Panc1 (cell line): ENCODE measurements around the gene MEIS2.

Experiments used
- SIN3A ChIP-seq: IDR thresholded peaks from 2 replicates; pipeline ENCODE4 v1.6.1; 2012; ENCODE audit warnings: low read depth, mild to moderate bottlenecking, low read length, moderate library complexity, borderline replicate concordance; ENCODE audit not compliant: insufficient read depth
- TCF7L2 ChIP-seq: IDR thresholded peaks from 2 replicates; pipeline ENCODE4 v1.6.1; 2011; ENCODE audit warnings: mild to moderate bottlenecking, low read depth, low read length, inconsistent platforms
- TF ChIP-seq, protein P1 (sequence below), 2 experiments: IDR thresholded peaks; 2 replicates each; pipeline ENCODE4 v1.6.1; 2011 to 2012; ENCODE audit warnings: low read depth in 2 of 2, control low read depth in 1 of 2, low read length in 1 of 2, mild to moderate bottlenecking in 1 of 2, moderate library complexity in 1 of 2; ENCODE audit not compliant: insufficient read depth in 1 of 2
- TF ChIP-seq, protein P2 (sequence below): fragments of 450-650 bp; IDR thresholded peaks from 2 replicates; pipeline ENCODE4 v1.5.1; 2017; ENCODE audit warnings: mild to moderate bottlenecking

DNA sequence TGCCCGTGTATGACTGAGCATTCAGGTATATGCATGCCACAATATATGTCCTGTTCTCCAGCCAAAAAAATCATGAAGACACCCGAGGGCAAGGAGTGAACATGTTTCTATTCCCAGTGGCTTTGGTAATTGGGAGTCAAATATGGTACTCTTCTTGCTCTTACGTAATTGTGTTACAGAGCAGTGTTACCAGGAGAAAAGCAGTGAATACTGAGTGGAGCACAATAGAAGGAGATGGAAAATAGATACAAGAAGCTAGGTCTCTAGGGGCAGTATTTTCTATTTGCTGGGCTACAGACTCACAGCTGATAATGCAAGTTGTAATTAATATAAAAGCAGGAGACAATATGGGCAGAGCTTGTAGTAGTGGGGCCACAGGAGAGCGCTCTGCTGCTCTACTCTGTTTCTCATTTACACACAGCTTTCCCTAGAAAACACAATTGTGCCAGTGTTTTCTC is 13.2 kb downstream of the MEIS2 start:
- TF ChIP-seq SIN3A (no peak), TCF7L2 (no peak)
- TF ChIP-seq, protein P1, sequence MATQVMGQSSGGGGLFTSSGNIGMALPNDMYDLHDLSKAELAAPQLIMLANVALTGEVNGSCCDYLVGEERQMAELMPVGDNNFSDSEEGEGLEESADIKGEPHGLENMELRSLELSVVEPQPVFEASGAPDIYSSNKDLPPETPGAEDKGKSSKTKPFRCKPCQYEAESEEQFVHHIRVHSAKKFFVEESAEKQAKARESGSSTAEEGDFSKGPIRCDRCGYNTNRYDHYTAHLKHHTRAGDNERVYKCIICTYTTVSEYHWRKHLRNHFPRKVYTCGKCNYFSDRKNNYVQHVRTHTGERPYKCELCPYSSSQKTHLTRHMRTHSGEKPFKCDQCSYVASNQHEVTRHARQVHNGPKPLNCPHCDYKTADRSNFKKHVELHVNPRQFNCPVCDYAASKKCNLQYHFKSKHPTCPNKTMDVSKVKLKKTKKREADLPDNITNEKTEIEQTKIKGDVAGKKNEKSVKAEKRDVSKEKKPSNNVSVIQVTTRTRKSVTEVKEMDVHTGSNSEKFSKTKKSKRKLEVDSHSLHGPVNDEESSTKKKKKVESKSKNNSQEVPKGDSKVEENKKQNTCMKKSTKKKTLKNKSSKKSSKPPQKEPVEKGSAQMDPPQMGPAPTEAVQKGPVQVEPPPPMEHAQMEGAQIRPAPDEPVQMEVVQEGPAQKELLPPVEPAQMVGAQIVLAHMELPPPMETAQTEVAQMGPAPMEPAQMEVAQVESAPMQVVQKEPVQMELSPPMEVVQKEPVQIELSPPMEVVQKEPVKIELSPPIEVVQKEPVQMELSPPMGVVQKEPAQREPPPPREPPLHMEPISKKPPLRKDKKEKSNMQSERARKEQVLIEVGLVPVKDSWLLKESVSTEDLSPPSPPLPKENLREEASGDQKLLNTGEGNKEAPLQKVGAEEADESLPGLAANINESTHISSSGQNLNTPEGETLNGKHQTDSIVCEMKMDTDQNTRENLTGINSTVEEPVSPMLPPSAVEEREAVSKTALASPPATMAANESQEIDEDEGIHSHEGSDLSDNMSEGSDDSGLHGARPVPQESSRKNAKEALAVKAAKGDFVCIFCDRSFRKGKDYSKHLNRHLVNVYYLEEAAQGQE (IDR thresholded peaks at IDR 0.05; ENCODE audit: insufficient read depth in 1 of 2, low read depth in 2 of 2, low read length in 1 of 2), result no peak
- TF ChIP-seq, protein P2, sequence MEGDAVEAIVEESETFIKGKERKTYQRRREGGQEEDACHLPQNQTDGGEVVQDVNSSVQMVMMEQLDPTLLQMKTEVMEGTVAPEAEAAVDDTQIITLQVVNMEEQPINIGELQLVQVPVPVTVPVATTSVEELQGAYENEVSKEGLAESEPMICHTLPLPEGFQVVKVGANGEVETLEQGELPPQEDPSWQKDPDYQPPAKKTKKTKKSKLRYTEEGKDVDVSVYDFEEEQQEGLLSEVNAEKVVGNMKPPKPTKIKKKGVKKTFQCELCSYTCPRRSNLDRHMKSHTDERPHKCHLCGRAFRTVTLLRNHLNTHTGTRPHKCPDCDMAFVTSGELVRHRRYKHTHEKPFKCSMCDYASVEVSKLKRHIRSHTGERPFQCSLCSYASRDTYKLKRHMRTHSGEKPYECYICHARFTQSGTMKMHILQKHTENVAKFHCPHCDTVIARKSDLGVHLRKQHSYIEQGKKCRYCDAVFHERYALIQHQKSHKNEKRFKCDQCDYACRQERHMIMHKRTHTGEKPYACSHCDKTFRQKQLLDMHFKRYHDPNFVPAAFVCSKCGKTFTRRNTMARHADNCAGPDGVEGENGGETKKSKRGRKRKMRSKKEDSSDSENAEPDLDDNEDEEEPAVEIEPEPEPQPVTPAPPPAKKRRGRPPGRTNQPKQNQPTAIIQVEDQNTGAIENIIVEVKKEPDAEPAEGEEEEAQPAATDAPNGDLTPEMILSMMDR, result no peak
